NCI-H2029 treated with DMSO at 0.1 percent for 48 hours (cell line): ENCODE data around the gene PPP1R16B.

Source experiments
- DNase-seq: peaks from one replicate; lab custom pipeline; 2025; lab: John Stamatoyannopoulos, UW

PPP1R16B gene

DNA sequence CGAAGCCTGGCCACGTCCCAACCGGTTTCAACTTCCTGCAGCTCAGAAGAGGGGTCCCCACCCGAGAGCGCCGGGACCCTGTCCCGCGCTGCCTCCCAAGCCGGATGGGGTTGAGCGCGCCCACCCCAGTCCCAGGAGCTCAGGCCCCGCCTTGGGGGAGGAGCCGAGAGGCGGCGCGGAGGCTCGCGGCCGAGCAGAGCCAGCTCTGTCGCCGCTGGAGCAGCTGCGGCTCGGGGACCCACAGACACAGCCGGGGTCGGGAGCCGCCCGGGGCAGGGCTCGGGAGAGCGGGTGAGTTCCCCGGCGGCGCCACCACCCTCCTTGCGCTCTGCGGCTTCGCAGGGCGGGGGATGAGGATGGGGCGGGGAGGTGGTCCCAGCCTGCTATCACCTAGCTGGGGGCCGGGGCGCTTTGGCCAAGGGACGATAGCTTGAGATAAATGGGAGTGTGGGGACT lies at the start of gene PPP1R16B:
TSS of gene PPP1R16B (plus strand) at position 196 of the 456 bp plus-strand sequence. CDS start 30,229 bp downstream, outside the sequence.
- no peak for DNase-seq

- DNase-seq: no peak
Measured at GRCh38 chr20:38757145-38757775, 48.2 kb upstream of the PPP1R16B start.

DNA sequence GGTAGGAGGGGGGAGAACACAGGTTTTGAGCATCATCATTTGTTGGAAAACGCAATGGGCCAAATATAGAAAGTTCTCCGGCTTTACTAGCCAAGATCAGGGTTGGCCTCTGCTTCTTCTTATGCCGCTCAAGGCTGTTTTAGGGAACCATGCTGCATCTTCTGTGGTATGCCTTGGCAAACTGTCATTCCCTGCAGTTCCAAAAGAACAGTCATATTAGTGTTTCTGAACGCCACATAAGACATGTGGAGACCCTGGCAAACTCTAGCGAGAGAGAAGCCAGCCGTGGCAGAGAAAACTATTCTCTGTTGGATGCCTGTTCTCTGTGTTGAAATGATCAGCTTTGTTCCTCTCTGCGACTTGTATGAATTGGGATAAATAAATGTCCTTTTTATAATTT lies 46.4 kb upstream of the PPP1R16B start:
- no peak for DNase-seq

DNA sequence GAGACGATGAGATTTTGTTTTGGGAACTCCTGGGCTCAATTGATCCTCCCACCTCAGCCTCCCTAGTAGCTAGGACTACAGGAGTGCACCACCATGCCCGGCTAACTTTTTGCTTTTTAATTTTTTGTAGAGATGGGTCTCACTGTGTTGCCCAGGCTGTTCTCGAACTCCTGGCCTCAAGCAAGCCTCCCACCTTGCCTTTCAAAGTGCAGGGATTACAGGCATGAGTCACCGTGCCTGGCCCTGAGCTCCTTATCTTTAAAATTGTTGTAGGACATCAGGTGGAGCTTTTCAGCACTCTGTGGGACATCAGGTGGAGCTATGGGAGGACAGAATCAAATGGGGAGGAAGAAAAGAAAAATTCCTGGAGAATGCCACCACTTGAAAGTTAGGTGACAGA lies 44.5 kb upstream of the PPP1R16B start:
- DNase-seq: no peak

DNA sequence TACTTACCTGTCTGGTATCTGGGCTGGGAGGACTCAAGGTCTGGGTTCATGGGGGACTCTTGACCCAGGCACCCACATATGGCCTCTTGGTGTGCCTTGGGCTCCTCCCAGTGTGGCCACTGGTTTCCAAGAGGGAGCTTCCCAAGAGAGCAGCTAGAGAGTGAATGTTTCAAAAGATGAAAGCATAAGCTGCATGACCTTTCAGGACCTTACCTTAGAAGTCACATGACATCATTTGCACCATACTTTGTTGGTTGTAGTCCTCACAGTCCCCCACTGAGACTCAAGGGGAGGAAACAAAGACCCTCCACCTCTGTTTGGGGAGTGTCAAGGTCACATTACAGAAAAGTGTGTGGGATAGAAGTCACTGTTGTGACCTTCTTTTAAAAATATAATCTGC lies 43.3 kb upstream of the PPP1R16B start:
- DNase-seq: no peak

GRCh38 chr20:38763616-38764015 lies 41.9 kb upstream of the PPP1R16B start:
- no peak for DNase-seq

DNA sequence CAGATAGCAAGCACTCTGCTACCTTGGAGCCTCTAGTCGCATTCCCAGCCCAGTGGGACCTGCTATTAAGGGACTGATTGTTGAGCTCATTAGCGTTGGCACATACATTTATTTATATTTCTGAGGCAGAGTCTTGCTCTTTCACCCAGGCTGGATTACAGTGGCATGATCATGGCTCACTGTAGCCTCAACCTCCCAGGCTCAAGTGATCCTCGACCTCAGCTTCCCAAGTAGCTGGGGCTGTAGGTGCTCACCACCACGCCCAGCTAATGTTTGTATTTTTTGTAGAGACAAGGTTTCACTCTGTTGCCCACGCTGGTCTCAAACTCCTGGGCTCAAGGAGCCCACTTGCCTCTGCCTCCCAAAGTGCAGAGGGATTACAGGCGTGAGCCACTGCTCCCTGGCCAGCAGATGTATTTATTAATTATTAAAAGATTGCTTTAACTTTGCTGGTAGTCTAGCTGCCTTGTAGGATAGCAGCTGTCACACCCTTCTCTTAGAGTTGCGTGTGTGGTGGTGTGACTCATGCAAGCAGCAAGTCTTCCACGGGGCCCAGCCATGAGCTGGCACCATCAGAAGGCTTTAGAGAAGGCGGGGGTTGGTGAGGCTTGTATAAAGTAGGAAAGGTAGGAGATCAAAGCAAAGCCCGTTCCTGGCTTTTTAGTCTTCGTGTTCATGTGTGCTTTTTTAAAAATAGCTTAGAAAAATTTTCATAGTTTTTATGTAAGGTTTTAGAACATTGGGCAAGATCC lies 40.8 kb upstream of the PPP1R16B start:
- DNase-seq: no peak

DNA sequence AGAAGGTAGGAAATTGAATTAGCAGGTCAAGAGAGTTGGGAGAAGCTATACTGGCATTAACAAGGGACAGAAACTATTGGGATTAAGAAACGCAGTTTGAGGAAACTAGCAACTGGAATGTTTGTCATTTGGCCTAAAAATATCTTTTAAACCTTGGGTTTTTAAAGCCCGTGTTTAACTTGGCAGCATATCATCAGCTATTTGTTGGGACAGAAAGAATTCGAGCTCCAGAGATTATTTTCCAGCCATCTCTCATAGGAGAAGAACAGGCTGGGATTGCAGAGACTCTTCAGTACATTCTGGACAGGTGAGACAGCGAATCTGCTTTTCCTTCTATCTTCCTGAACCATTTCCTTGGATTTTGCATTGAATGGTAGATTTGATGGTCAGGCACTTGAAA lies 39.4 kb upstream of the PPP1R16B start:
- no peak for DNase-seq

- DNase-seq: no peak
Measured at GRCh38 chr20:38769376-38770295, 35.9 kb upstream of the PPP1R16B start.

- no peak for DNase-seq
Measured at GRCh38 chr20:38770546-38770945, 35.0 kb upstream of the PPP1R16B start.

- no peak for DNase-seq
Measured at GRCh38 chr20:38770970-38771369, 34.5 kb upstream of the PPP1R16B start.

- DNase-seq: no peak
Measured at GRCh38 chr20:38771621-38772020, 33.9 kb upstream of the PPP1R16B start.

DNA sequence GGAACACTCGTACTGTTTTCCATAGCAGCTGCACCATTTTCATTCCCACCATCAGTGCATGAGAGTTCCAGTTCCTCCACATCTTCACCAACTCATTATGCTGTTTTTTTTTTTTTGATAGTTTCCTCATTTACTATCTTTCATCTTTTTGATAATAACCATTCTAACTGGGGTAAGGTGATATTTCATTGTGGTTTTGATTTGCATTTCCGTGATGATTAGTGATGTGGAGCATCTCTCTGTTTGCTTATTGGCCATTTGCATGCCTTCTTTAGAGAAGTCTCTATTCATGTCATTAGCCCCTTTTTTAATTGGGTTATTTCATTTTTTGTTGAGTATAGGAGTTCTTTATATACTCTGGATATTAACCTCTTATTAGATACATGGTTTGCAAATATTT lies 31.3 kb upstream of the PPP1R16B start:
- DNase-seq: no peak

DNA sequence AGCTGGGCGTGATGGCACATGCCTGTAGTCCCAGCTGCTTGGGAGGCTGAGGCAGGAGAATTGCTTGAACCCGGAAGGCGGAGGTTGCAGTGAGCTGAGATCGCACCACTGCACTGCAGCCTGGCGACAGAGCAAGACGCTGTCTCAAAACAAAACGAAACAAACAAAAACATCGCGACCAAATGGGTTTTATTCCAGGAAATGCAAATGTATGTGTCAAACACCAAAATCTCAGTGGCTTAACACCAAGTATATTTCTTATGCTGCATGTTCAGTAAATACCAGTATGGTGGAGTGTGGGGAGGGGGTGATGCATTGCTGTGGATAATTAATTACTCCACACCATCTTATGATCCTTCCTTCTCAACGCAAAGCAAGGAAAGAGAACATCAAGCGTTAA lies 29.1 kb upstream of the PPP1R16B start:
- no peak for DNase-seq

GRCh38 chr20:38779247-38780097 lies 26.0 kb upstream of the PPP1R16B start:
- DNase-seq: no peak

- DNase-seq: no peak
Measured at GRCh38 chr20:38782275-38782674, 23.2 kb upstream of the PPP1R16B start.

- no peak for DNase-seq
Measured at GRCh38 chr20:38787870-38788269, 17.6 kb upstream of the PPP1R16B start.

- no peak for DNase-seq
Measured at GRCh38 chr20:38789503-38790199, 15.8 kb upstream of the PPP1R16B start.

GRCh38 chr20:38790200-38791053 lies 15.1 kb upstream of the PPP1R16B start:
- no peak for DNase-seq

- DNase-seq: no peak
Measured at GRCh38 chr20:38791291-38791690, 14.2 kb upstream of the PPP1R16B start.
